Right cardiac atrium (tissue), 5 donors: Measurements from ENCODE around the gene COL23A1. TPM values are rescaled to one million over a fixed set of nuclear protein-coding genes. Genes with fewer than 3 reads are reported as not detected.

ENCODE experiments used
- ATAC-seq, 2 donors: fragments of 200-7000 bp; cut with Tn5 transposase; one replicate each; pipeline versions ENCODE4 v1.8.0 to v1.9.1; 2020; ENCODE audit warnings: moderate library complexity in 2 of 2, mild to moderate bottlenecking in 1 of 2
- DNase-seq, 3 donors: peaks; one replicate each; pipeline ENCODE4 v3.0.0-alpha.2; 2020
- H3K27ac ChIP-seq: one replicate; pipeline ENCODE4 v1.5.1; 2013; ENCODE audit warnings: mild to moderate bottlenecking, low read length, control low read depth, moderate library complexity
- H3K27me3 ChIP-seq: one replicate; pipeline ENCODE4 v1.6.1; 2013; ENCODE audit not compliant: control insufficient read depth, insufficient read depth
- H3K4me1 ChIP-seq: one replicate; pipeline ENCODE4 v1.6.1; 2013; ENCODE audit warnings: low read length; ENCODE audit not compliant: control insufficient read depth, insufficient read depth
- H3K4me3 ChIP-seq: one replicate; pipeline ENCODE4 v1.5.1; 2013; ENCODE audit warnings: low read length, control low read depth
- H3K9me3 ChIP-seq: one replicate; pipeline ENCODE4 v1.6.1; 2013; ENCODE audit warnings: low read length; ENCODE audit not compliant: control insufficient read depth
- WGBS: extraction: QIAGEN DNeasy Blood & Tissue Kit; methylation state at CpG from one replicate; pipeline ENCODE4 v1.1.7; 2013; 5-methylcytosine and 5-hydroxymethylcytosine counted together
- intact Hi-C, 4 donors: fragments of 100-400 bp; cut with DNase I; formaldehyde crosslinking; loops; one replicate each; pipeline versions ENCODE4 v1.11.0 to v1.14.0; 2022 to 2023
- polyA plus RNA-seq: library from polyadenylated mRNA; stranded (reverse); fragments of 200-250 nt; gene quantifications from one replicate; pipeline ENCODE4 v1.2.3, GENCODE V29; 2013
- total RNA-seq, 4 donors: library from RNA; stranded (reverse); fragmentation: NEBNext Ultra II Directional; extraction: Animal tissue kit (Norgen Biotek cat#: 25700); gene quantifications; one replicate each; pipeline ENCODE4 v1.2.1, GENCODE V29; 2021
- donor health status: healthy with polysubstance abuse.
- donor health status: DM: no; HTN: yes; CAD: no.
- donor health status: DM: no; HTN: no; CAD: no.
- donor health status: DM: no; HTN: yes; CAD: no; lungs with severe emphysema.
- donor health status: DM: yes; HTN: yes; CAD: no.

The COL23A1 gene
- total and polyA plus RNA-seq, 5 donors, result 2.5 to 13.6 (median 6.3) TPM

GRCh38 chr5:178622679-178623247 lies 32.6 kb upstream of the COL23A1 start:
- Histone ChIP-seq H3K27me3 (no peaks in the 10 kb centered on the region), H3K4me1 (peaks cover 5% of the 10 kb centered on the region), H3K4me3 (no peak overlapping the region), H3K9me3 (no peaks in the 10 kb centered on the region), H3K27ac (no peak overlapping the region)
- ATAC-seq (no peak), DNase-seq (no peak)
- intact Hi-C loops, result no loop called here
- 78% methylated on average over 4 of the region's 4 CpGs for WGBS

- DNase-seq, result no peak
- intact Hi-C loops, result no loop called here
- Histone ChIP-seq H3K27me3 (no peaks in the 10 kb centered on the region), H3K4me1 (peaks cover 2% of the 10 kb centered on the region), H3K9me3 (no peaks in the 10 kb centered on the region), H3K4me3 (no peak overlapping the region), H3K27ac (no peak overlapping the region)
- 35% methylated on average over 1 of the region's 1 CpG for WGBS
- ATAC-seq, result no peak
Measured at GRCh38 chr5:178619390-178619789, 29.2 kb upstream of the COL23A1 start.

- H3K4me3 ChIP-seq, result no peak overlapping the region
- ATAC-seq, result no peak
- intact Hi-C loops, result no loop called here
- no peaks in the 10 kb centered on the region for H3K27me3 ChIP-seq
- H3K27ac ChIP-seq, result no peak overlapping the region
- WGBS, result 59% methylated on average over 7 of the region's 7 CpGs
- DNase-seq, result no peak
- H3K9me3 ChIP-seq, result no peaks in the 10 kb centered on the region
- no peaks in the 10 kb centered on the region for H3K4me1 ChIP-seq
Measured at GRCh38 chr5:178612299-178612698, 22.1 kb upstream of the COL23A1 start.

- ATAC-seq, result no peak
- no peak overlapping the region for H3K27ac ChIP-seq
- no peaks in the 10 kb centered on the region for H3K27me3 ChIP-seq
- intact Hi-C loops, result no loop called here
- 78% methylated on average over 3 of the region's 3 CpGs for WGBS
- no peaks in the 10 kb centered on the region for H3K9me3 ChIP-seq
- DNase-seq, result peak in 1 of 3 donors; percentile 20
- H3K4me3 ChIP-seq, result no peak overlapping the region
- H3K4me1 ChIP-seq, result no peaks in the 10 kb centered on the region
Measured at GRCh38 chr5:178606269-178606668, 16.1 kb upstream of the COL23A1 start.

- ATAC-seq (no peak), DNase-seq (no peak)
- no peaks in the 10 kb centered on the region for H3K27me3 ChIP-seq
- H3K4me1 ChIP-seq, result no peaks in the 10 kb centered on the region
- H3K9me3 ChIP-seq, result no peaks in the 10 kb centered on the region
- H3K27ac ChIP-seq, result no peak overlapping the region
- intact Hi-C loops, result no loop called here
- 71% methylated on average over 3 of the region's 3 CpGs for WGBS
- H3K4me3 ChIP-seq, result no peak overlapping the region
Measured at GRCh38 chr5:178605788-178606187, 15.6 kb upstream of the COL23A1 start.

- no peak for ATAC-seq
- WGBS, result 84% methylated on average over 2 of the region's 2 CpGs
- H3K4me3 ChIP-seq, result no peak overlapping the region
- intact Hi-C loops, result no loop called here
- no peaks in the 10 kb centered on the region for H3K9me3 ChIP-seq
- H3K27me3 ChIP-seq, result no peaks in the 10 kb centered on the region
- no peaks in the 10 kb centered on the region for H3K4me1 ChIP-seq
- H3K27ac ChIP-seq, result no peak overlapping the region
- no peak for DNase-seq
Measured at GRCh38 chr5:178602752-178603151, 12.6 kb upstream of the COL23A1 start.

- Histone ChIP-seq H3K9me3 (no peaks in the 10 kb centered on the region), H3K4me3 (no peak overlapping the region), H3K27me3 (no peaks in the 10 kb centered on the region), H3K27ac (no peak overlapping the region), H3K4me1 (no peaks in the 10 kb centered on the region)
- DNase-seq (no peak), ATAC-seq (no peak)
- intact Hi-C loops, result no loop called here
- WGBS, result 95% methylated on average over 2 of the region's 2 CpGs
Measured at GRCh38 chr5:178595750-178596149, 5.6 kb upstream of the COL23A1 start.

- no peak for ATAC-seq
- intact Hi-C loops, result no loop called here
- no peaks in the 10 kb centered on the region for H3K9me3 ChIP-seq
Measured at GRCh38 chr5:178595150-178595549, 5.0 kb upstream of the COL23A1 start.

GRCh38 chr5:178590924-178591423 lies 781 bp upstream of the COL23A1 start:
- H3K9me3 ChIP-seq, result no peaks in the 10 kb centered on the region
- intact Hi-C loops, result loop anchor here in 1 of 4 donors (2.0 kb wide), 1 partner anchor 310 kb away; no protein-coding TSS in a partner anchor
- H3K27me3 ChIP-seq, result no peaks in the 10 kb centered on the region
- H3K27ac ChIP-seq, result no peak overlapping the region
- H3K4me1 ChIP-seq, result peaks cover 3% of the 10 kb centered on the region
- no peak for DNase-seq
- 35% methylated on average over 9 of the region's 9 CpGs for WGBS
- ATAC-seq, result peak in 1 of 2 donors; percentile 10
- H3K4me3 ChIP-seq, result no peak overlapping the region

More at GRCh38 chr5:178595150-178595549, 5.0 kb upstream of the COL23A1 start:
- no peak overlapping the region for H3K27ac ChIP-seq
- no peaks in the 10 kb centered on the region for H3K4me1 ChIP-seq
- H3K4me3 ChIP-seq, result no peak overlapping the region
- no peak for DNase-seq
- no peaks in the 10 kb centered on the region for H3K27me3 ChIP-seq

GRCh38 chr5:178589180-178590140 lies 733 bp downstream of the COL23A1 start:
- WGBS, result 11% methylated on average over 91 of the region's 91 CpGs
- ATAC-seq, result peak; percentile 29 to 34
- no peaks in the 10 kb centered on the region for H3K27me3 ChIP-seq
- H3K9me3 ChIP-seq, result no peaks in the 10 kb centered on the region
- peak; percentile 31 to 72 (median 71) for DNase-seq
- H3K4me1 ChIP-seq, result peaks cover 3% of the 10 kb centered on the region
- intact Hi-C loops, result loop anchor here in 3 of 4 donors (2.0 to 10.0 kb wide), 3 partner anchors 305 to 309 kb away; no protein-coding TSS in a partner anchor
- H3K4me3 ChIP-seq, result peak overlapping the region; percentile 27
- H3K27ac ChIP-seq, result no peak overlapping the region

GRCh38 chr5:178588769-178589168 lies 1.4 kb downstream of the COL23A1 start:
- intact Hi-C loops, result loop anchor here in 2 of 4 donors (5.0 to 10.0 kb wide), 2 partner anchors 304 to 306 kb away; no protein-coding TSS in a partner anchor
- no peaks in the 10 kb centered on the region for H3K27me3 ChIP-seq
- 80% methylated on average over 8 of the region's 8 CpGs for WGBS
- ATAC-seq, result no peak
- no peak for DNase-seq
- no peak overlapping the region for H3K4me3 ChIP-seq
- H3K9me3 ChIP-seq, result no peaks in the 10 kb centered on the region
- no peak overlapping the region for H3K27ac ChIP-seq
- peaks cover 3% of the 10 kb centered on the region for H3K4me1 ChIP-seq
